H1 (cell line): ENCODE measurements around the gene FGF4. TPM values are rescaled to one million over a fixed set of nuclear protein-coding genes. Genes with fewer than 3 reads are reported as not detected.

Experiments
- CTCF ChIA-PET: fragments of 300-600 bp; sonication (Branson Sonifier 250); formaldehyde crosslinking; loops from one replicate; lab custom pipeline; 2021; ENCODE audit not compliant: partially characterized antibody; lab: Charles Lee
- POLR2A ChIA-PET: fragments of 300-600 bp; sonication (Branson Sonifier 250); formaldehyde crosslinking; loops from one replicate; lab custom pipeline; 2021; ENCODE audit warnings: inconsistent platforms; ENCODE audit not compliant: partially characterized antibody; lab: Charles Lee
- DNase-seq, 2 experiments: peaks; one replicate each; pipeline versions ENCODE4 v3.0.0 to v3.0.0-alpha.2; 2010 to 2022; ENCODE audit warnings: low spot score in 2 of 2, low read depth in 1 of 2, mixed read lengths in 1 of 2
- FAIRE-seq: peaks from 2 replicates; lab custom pipeline; 2011; peaks lifted over from hg19 to GRCh38; lab: Jason Lieb, UNC
- H2AFZ ChIP-seq: 2 replicates; pipeline ENCODE4 v1.8.1; 2012; ENCODE audit warnings: low read length, inconsistent platforms
- H2AK5ac ChIP-seq: 2 replicates; pipeline ENCODE4 v1.6.1; 2013; ENCODE audit warnings: low read depth, low read length
- H2BK120ac ChIP-seq: replicated peaks from 2 replicates; pipeline ENCODE3; 2013; ENCODE audit warnings: low read depth, low read length, inconsistent platforms
- H2BK12ac ChIP-seq: 2 replicates; pipeline ENCODE4 v1.6.1; 2013; ENCODE audit warnings: low read depth, low read length
- H2BK15ac ChIP-seq: 2 replicates; pipeline ENCODE4 v1.6.1; 2013; ENCODE audit warnings: low read length
- H2BK20ac ChIP-seq: 2 replicates; pipeline ENCODE4 v1.6.1; 2013; ENCODE audit warnings: low read length
- H2BK5ac ChIP-seq: 2 replicates; pipeline ENCODE4 v1.6.1; 2013; ENCODE audit warnings: low read depth, low read length
- H3K14ac ChIP-seq: 2 replicates; pipeline ENCODE4 v1.6.1; 2013; ENCODE audit warnings: inconsistent platforms; ENCODE audit not compliant: insufficient read length
- H3K18ac ChIP-seq: 2 replicates; pipeline ENCODE4 v1.6.1; 2013; ENCODE audit warnings: low read length; ENCODE audit errors: extremely low read depth
- H3K23ac ChIP-seq: 2 replicates; pipeline ENCODE4 v1.6.1; 2013; ENCODE audit warnings: inconsistent platforms; ENCODE audit not compliant: insufficient read length
- H3K23me2 ChIP-seq: 2 replicates; pipeline ENCODE4 v1.6.1; 2013; ENCODE audit warnings: low read depth, low read length
- H3K27ac ChIP-seq: 2 replicates; pipeline ENCODE4 v1.6.1; 2011; ENCODE audit warnings: low read depth, low read length, inconsistent platforms
- H3K27me3 ChIP-seq, 4 experiments: replicated peaks in 1 of 4; 1 replicate in 1 of 4; 2 replicates in 3 of 4; pipeline versions ENCODE4 v1.6.1 to v1.8.1; 2011 to 2013; ENCODE audit warnings: low read length in 3 of 4, mild to moderate bottlenecking in 3 of 4, inconsistent platforms in 2 of 4, mixed read lengths in 2 of 4, moderate library complexity in 1 of 4; ENCODE audit not compliant: control insufficient read depth in 3 of 4, insufficient read depth in 3 of 4; ENCODE audit errors: extremely low read depth in 1 of 4
- H3K36me3 ChIP-seq, 4 experiments: 2 replicates each; pipeline versions ENCODE4 v1.6.1 to v1.8.1; 2011 to 2013; ENCODE audit warnings: mild to moderate bottlenecking in 4 of 4, low read length in 3 of 4, moderate library complexity in 2 of 4, control low read depth in 1 of 4, inconsistent platforms in 1 of 4; ENCODE audit not compliant: insufficient read depth in 4 of 4, control insufficient read depth in 2 of 4
- H3K4ac ChIP-seq: replicated peaks from 2 replicates; pipeline ENCODE3; 2013; ENCODE audit warnings: low read length, low read depth, mixed read lengths, inconsistent platforms; ENCODE audit not compliant: insufficient read length
- H3K4me1 ChIP-seq, 4 experiments: replicated peaks in 1 of 4; 1 replicate in 1 of 4; 2 replicates in 3 of 4; pipeline versions ENCODE4 v1.6.1 to v1.8.1; 2011 to 2013; ENCODE audit warnings: low read length in 3 of 4, inconsistent platforms in 2 of 4, mixed read lengths in 1 of 4; ENCODE audit not compliant: insufficient read depth in 4 of 4, control insufficient read depth in 3 of 4
- H3K4me2 ChIP-seq, 2 experiments: 2 replicates each; pipeline versions ENCODE4 v1.6.1 to v1.8.1; 2011 to 2013; ENCODE audit warnings: low read depth in 2 of 2, low read length in 2 of 2, control low read depth in 1 of 2, inconsistent platforms in 1 of 2, mild to moderate bottlenecking in 1 of 2; ENCODE audit not compliant: insufficient read depth in 1 of 2
- H3K4me3 ChIP-seq, 4 experiments: fragments of 200-600, 300-600 bp in 1 of 4; sonication (generic), shearing (Covaris generic), sonication (Bioruptor Twin) in 1 of 4; 2 replicates each; pipeline versions ENCODE4 v1.5.1 to v1.8.1; 2011 to 2016; ENCODE audit warnings: low read length in 4 of 4, low read depth in 3 of 4, control low read depth in 2 of 4, inconsistent platforms in 2 of 4, mild to moderate bottlenecking in 2 of 4, mixed read lengths in 1 of 4, moderate library complexity in 1 of 4; ENCODE audit not compliant: insufficient read depth in 2 of 4; ENCODE audit errors: extremely low read depth in 1 of 4
- H3K56ac ChIP-seq: replicated peaks from 2 replicates; pipeline ENCODE3; 2013; ENCODE audit warnings: low read depth, mild to moderate bottlenecking, mixed read lengths, low read length, inconsistent platforms; ENCODE audit not compliant: insufficient read length
- H3K79me1 ChIP-seq: 2 replicates; pipeline ENCODE4 v1.6.1; 2013; ENCODE audit warnings: low read depth, low read length, control low read depth
- H3K79me2 ChIP-seq, 2 experiments: 2 replicates each; pipeline versions ENCODE4 v1.6.1 to v1.8.1; 2012 to 2013; ENCODE audit warnings: low read length in 2 of 2, mild to moderate bottlenecking in 2 of 2, inconsistent platforms in 1 of 2; ENCODE audit not compliant: insufficient read depth in 2 of 2, control insufficient read depth in 1 of 2
- H3K9ac ChIP-seq, 4 experiments: replicated peaks in 1 of 4; 1 replicate in 1 of 4; 2 replicates in 3 of 4; pipeline versions ENCODE4 v1.6.1 to v1.8.1; 2011 to 2013; ENCODE audit warnings: low read depth in 3 of 4, low read length in 3 of 4, control low read depth in 2 of 4, mild to moderate bottlenecking in 2 of 4, moderate library complexity in 2 of 4, inconsistent platforms in 1 of 4; ENCODE audit errors: extremely low read depth in 1 of 4
- H3K9me3 ChIP-seq, 2 experiments: 2 replicates each; pipeline versions ENCODE4 v1.6.1 to v1.8.1; 2012 to 2013; ENCODE audit warnings: mild to moderate bottlenecking in 2 of 2, moderate library complexity in 2 of 2, control low read depth in 1 of 2, inconsistent platforms in 1 of 2, low read depth in 1 of 2, low read length in 1 of 2, mixed read lengths in 1 of 2; ENCODE audit not compliant: insufficient read depth in 2 of 2
- H4K20me1 ChIP-seq, 2 experiments: replicated peaks in 1 of 2; 2 replicates each; pipeline versions ENCODE3 to v1.8.1; 2011 to 2013; ENCODE audit warnings: inconsistent platforms in 2 of 2, low read length in 2 of 2, mild to moderate bottlenecking in 1 of 2; ENCODE audit not compliant: insufficient read depth in 2 of 2, control insufficient read depth in 1 of 2
- H4K5ac ChIP-seq: 2 replicates; pipeline ENCODE4 v1.6.1; 2013; ENCODE audit warnings: low read length, low read depth, mixed read lengths, inconsistent platforms; ENCODE audit not compliant: insufficient read length
- H4K8ac ChIP-seq: 2 replicates; pipeline ENCODE4 v1.8.0; 2013; ENCODE audit warnings: mild to moderate bottlenecking, moderate library complexity, low read length, inconsistent platforms; ENCODE audit not compliant: insufficient read depth; ENCODE audit errors: extremely low read depth
- H4K91ac ChIP-seq: replicated peaks from 2 replicates; pipeline ENCODE3; 2013; ENCODE audit warnings: low read length, mixed read lengths, inconsistent platforms; ENCODE audit not compliant: insufficient read length
- WGBS, 2 experiments: shearing (Covaris generic) in 1 of 2; methylation state at CpG; one replicate each; pipeline versions ENCODE4 v1.1.6 to v1.1.7; 2013 to 2015; ENCODE audit warnings: low lambda C conversion rate in 2 of 2, mixed read lengths in 2 of 2, inconsistent platforms in 1 of 2, low coverage in 1 of 2, missing lambda C conversion rate in 1 of 2; ENCODE audit not compliant: insufficient replicate concordance in 2 of 2, insufficient coverage in 1 of 2, insufficient read length in 1 of 2; ENCODE audit errors: extremely low coverage in 1 of 2, missing lambda C conversion rate in 1 of 2; 5-methylcytosine and 5-hydroxymethylcytosine counted together
- polyA plus RNA-seq, 7 experiments: library from polyadenylated mRNA; depleted of rRNA in 3 of 7; stranded (reverse) in 5 of 7; unstranded in 2 of 7; fragments of >200 nt in 5 of 7; fragments of 200-250 nt in 2 of 7; gene quantifications; 1 replicate in 5 of 7; 2 replicates in 1 of 7; 4 replicates in 1 of 7; pipeline versions ENCODE4 v1.2.1 to v1.2.3, GENCODE V29; 2011 to 2013; ENCODE audit warnings: missing spikeins in 2 of 7, mixed read lengths in 2 of 7
- total RNA-seq: library from RNA; stranded (reverse); fragmentation: NEBNext Ultra II Directional; extraction: Animal tissue kit (Norgen Biotek cat#: 25700); gene quantifications from 2 replicates; pipeline ENCODE4 v1.2.1, GENCODE V29; 2021

FGF4 gene
- total and polyA plus RNA-seq, 2 of the 8 experiments (the other 6 are each of a cell fraction or from before 2014, with no cell fraction given) = 0.57 to 2.0 TPM

DNA sequence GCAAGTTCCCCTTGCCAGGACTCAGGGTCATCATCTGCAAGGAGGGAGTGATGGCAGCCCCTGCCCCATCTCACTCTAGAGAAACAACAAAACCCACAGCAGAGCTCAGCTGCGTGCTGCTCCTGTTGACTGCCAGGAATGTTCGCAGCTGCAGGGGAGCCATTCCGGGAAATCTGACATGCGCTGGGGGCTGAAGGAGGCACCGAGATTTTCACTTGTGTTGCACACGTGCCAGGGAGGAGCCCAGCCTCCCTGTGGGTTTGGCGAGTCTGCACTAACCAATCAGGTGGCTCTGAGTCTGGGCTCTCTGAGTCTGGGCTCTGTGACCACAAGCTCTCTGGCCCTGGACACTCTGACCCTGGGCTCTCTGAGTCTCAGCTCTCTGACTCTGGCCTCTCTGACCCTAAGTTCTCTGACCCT lies 33.5 kb upstream of the FGF4 start:
- Histone ChIP-seq H3K27ac (no peak overlapping the region), H3K4me2 (no peak overlapping the region), H2AK5ac (0 out of 2 replicates have a peak overlapping the region, but pooled peaks have one; percentile 56), H3K36me3 (no peaks in the 10 kb centered on the region), H3K56ac (no peak overlapping the region), H3K4ac (no peak overlapping the region), H2BK15ac (no peak overlapping the region), H3K9me3 (no peaks in the 10 kb centered on the region), H3K27me3 (peaks cover 0 to 4% (median 1%) of the 10 kb centered on the region in 4 experiments; a peak in 3 of 7 replicates), H3K79me1 (no peaks in the 10 kb centered on the region), H4K20me1 (peaks cover 0 to 4% of the 10 kb centered on the region in 2 experiments), H3K9ac (no peak overlapping the region), H2AFZ (no peak overlapping the region), H4K8ac (no peak overlapping the region), H3K4me3 (no peak overlapping the region), H3K23ac (no peak overlapping the region), H4K5ac (no peak overlapping the region), H2BK20ac (no peak overlapping the region), H3K23me2 (peaks cover 12% of the 10 kb centered on the region; the same call in 1 of the 2 replicates), H4K91ac (no peak overlapping the region), H3K18ac (peak overlapping the region; percentile 48; the same call in 1 of the 2 replicates), H2BK12ac (no peak overlapping the region), H3K14ac (no peak overlapping the region), H3K79me2 (no peaks in the 10 kb centered on the region), H3K4me1 (peaks cover 0 to 6% (median 1%) of the 10 kb centered on the region in 4 experiments; a peak in 4 of 7 replicates), H2BK120ac (no peak overlapping the region), H2BK5ac (no peak overlapping the region)
- POLR2A ChIA-PET = interaction anchor here (0.6 kb wide), 1 partner anchor 10 kb away, joined by 3 read pairs; no protein-coding TSS in a partner anchor
- CTCF ChIA-PET = interaction anchor here (0.6 to 3.8 kb wide), 3 partner anchors 32 to 91 kb away, joined by 3 to 15 read pairs (median 5); no protein-coding TSS in a partner anchor
- FAIRE-seq (no peak), DNase-seq (no peak)
- WGBS, 2 experiments = 59% methylated on average over 7 of the region's 7 CpGs; no CpG with 5 or more reads in 1 of the 2 experiments
